GM12864 (cell line): ENCODE results near the gene RECK.

Experiments
- DNase-seq: peaks from one replicate; pipeline ENCODE4 v3.0.0-alpha.2; 2011; ENCODE audit warnings: low read depth
- H3K4me3 ChIP-seq: 2 replicates; pipeline ENCODE4 v1.5.1; 2011; ENCODE audit warnings: mild to moderate bottlenecking, low read depth, low read length, control low read depth
- TF ChIP-seq, protein P1 (sequence below): IDR thresholded peaks from 2 replicates; pipeline ENCODE4 v1.5.1; 2011; ENCODE audit warnings: low read depth, mild to moderate bottlenecking, moderate library complexity, low read length, control low read depth, inconsistent platforms; ENCODE audit errors: missing control alignments

RECK gene

DNA sequence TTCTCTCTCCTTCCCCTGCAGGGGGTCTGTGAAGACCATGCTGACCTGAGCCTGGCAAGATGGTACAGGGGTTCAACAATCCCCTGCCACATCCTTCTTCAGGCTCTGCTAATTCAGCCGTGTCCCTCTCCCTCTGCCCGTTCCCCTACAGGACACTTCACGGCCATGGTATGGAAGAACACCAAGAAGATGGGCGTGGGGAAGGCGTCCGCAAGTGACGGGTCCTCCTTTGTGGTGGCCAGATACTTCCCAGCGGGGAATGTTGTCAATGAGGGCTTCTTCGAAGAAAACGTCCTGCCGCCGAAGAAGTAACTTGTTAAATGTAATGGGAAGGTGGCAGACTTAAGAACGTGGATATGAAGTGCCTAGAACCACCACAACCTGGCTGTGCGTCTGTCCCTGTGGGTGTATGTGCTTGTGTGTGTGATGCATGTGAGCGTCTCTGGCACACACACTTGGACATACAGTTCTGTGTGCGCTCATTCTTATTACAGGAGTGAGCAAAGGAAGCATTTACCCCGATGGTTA, 125.6 kb downstream of the RECK start:
- H3K4me3 ChIP-seq, result no peak overlapping the region
- TF ChIP-seq, protein P1, sequence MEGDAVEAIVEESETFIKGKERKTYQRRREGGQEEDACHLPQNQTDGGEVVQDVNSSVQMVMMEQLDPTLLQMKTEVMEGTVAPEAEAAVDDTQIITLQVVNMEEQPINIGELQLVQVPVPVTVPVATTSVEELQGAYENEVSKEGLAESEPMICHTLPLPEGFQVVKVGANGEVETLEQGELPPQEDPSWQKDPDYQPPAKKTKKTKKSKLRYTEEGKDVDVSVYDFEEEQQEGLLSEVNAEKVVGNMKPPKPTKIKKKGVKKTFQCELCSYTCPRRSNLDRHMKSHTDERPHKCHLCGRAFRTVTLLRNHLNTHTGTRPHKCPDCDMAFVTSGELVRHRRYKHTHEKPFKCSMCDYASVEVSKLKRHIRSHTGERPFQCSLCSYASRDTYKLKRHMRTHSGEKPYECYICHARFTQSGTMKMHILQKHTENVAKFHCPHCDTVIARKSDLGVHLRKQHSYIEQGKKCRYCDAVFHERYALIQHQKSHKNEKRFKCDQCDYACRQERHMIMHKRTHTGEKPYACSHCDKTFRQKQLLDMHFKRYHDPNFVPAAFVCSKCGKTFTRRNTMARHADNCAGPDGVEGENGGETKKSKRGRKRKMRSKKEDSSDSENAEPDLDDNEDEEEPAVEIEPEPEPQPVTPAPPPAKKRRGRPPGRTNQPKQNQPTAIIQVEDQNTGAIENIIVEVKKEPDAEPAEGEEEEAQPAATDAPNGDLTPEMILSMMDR, result no peak
- DNase-seq, result no peak

DNA sequence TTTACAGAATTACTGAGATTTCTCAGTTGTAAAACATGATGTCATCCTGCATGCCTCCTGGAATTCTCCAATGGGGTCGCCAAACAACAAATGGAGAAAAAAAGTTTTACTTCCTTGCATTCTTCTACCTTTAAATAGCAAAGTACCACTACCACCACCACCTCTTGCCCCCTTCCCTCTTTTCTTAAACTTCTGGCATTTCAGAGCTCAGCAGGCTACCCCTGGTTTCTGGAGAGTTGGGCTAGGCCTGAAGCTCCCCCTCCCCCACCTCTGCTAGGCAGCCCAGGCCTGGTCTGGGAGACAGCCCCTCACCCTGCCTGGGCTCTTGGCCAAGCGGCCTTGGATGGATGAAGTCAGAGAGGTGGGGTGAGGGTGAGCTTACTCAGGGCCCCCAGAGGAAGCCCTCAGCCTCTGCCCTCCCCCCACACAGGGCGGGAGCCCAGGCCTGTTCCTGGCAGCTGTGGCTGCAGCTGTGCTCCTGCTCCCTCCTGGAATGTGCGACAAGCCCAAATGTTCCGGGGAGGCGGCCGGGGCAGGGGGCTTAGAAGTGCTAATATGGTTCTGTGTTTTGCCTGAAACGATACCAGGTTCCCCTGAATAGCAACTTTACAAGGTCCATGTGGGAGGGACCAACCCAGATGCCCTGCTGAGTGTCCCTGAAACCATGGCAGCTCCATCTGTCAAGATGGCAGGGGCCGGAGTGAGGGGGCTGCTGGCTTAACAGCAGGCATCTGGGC, 126.5 kb downstream of the RECK start:
- H3K4me3 ChIP-seq, result no peak overlapping the region
- TF ChIP-seq, protein P1, result no peak
- DNase-seq, result no peak

DNA sequence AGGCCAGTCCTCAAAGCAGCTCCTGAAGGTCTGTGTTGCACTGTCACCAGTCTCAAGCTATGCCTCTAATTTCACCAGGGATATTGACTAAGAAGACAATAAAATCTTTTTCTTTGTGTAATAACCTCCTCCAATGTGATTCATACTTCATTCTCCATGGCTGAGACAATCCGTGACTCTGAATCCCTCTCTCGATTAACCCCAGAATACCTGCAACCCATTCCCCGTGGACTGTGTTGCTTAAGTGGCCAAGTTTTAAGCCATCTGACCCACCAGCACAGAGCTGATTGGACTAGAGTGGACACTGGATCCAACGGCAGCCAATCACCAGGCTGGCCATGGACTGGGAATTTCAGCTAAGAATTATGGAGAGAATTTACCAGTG, 127.1 kb downstream of the RECK start:
- TF ChIP-seq, protein P1, result no peak
- H3K4me3 ChIP-seq, result no peak overlapping the region
- DNase-seq, result no peak

DNA sequence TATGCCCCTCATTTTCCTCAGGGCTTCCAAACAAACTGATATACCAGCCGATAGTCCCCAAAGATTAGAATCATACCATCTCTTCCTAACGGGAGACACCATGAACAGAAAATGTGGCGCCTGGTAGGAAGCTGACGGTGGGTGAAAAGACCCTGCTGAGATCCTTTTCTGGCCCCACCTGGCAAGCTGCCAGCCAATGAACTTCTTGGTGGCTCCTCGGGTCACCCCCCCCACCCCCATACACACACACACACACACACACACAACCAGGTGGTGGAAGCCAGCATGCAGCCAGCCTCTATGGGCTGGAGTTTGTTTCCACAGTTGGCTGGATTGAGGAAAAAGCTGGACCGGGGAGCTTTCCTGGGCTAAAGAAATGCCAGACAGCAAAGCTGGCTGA, 127.7 kb downstream of the RECK start:
- H3K4me3 ChIP-seq, result no peak overlapping the region
- TF ChIP-seq, protein P1, result no peak
- no peak for DNase-seq

GRCh38 chr9:36164989-36165388, 128.3 kb downstream of the RECK start:
- H3K4me3 ChIP-seq, result no peak overlapping the region
- TF ChIP-seq, protein P1, result no peak
- DNase-seq, result no peak

GRCh38 chr9:36165826-36166167, 129.1 kb downstream of the RECK start:
- H3K4me3 ChIP-seq, result no peak overlapping the region
- DNase-seq, result no peak
- TF ChIP-seq, protein P1, result no peak
